ENCODE data around the gene AGAP9.
"Not testable (repeated sequence)": the region's sequence is repeated elsewhere in the genome, so short reads cannot be mapped to it uniquely, and the experiment has no call there.

Gene AGAP9

DNA sequence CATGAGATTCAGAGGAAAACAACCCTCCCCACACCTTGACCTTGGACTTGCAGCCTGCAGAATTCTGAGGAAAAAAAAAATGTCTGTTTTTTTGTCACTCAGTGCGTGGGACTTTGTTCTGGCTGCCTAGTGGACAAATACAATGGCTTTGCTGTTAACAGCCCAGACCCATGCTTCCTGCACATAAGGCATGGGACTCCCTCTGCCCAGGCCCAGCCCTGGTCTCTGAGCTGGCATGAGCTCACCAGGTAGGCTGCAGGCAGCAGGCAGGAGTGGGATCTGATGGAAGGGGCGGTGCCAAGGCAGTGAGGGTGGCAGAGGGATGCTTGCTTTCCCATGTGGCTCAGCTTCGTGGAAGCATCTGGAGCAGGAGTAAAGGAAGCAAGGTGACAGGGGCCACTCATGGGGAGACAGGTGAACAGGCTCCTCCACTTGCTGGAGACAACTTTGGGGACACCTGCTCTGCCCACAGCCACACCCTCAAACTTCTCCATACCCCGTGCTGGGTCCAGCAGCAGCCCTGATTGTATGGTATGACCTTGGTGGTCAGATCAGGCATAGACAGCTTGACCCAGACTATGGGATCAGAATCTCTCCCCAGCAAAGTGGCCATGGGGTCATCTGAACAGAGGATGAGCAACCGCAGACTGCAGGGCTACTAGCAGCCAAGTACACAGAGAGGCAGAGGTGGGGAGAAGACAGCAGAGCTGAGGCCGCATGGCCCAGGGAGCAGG, 66.5 kb downstream of the AGAP9 start:
- no peaks in the 10 kb centered on the region for H3K9me3 ChIP-seq (ENCODE audit: control insufficient read depth, low read length)

DNA sequence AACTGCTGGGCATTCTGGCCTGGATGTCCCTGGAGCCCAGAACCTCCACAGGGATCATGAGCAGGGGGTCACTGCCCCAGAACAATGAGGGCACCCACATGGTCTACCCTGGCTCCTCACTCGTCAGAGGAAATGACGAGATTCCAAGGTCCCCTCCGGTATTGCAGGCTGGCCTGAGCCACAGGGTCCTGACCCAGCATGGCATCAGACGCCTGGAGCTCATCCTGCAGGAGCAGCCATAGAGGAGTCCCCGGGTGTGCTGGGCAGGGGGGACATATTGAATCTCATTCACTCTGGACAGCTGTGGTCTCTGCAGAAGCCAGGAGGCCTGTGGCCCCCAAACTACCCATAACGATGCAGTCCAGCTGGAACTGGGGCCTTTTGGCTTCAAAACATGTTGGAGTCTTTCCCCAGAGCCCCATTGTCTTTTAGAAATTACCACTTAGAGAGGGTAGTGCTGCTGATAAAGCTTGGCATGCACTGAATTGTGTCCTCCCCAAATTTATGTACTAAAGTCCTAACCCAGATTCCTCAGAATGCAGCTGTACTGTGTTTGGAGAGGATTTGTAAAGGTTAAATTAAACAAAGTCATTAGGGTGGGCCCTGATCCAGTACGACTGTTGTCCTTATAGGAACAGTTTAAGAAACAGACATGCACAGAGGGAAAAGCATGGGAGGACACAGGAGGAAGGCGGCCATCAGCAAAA, 67.2 kb downstream of the AGAP9 start:
- no peak overlapping the region for H2BK120ac ChIP-seq (ENCODE audit: low read depth, low read length)
- no peak overlapping the region for H3K4me2 ChIP-seq (ENCODE audit: low read length, poor library complexity, severe bottlenecking)
- H3K4ac ChIP-seq (ENCODE audit: low read depth in 1 of 2, low read length in 2 of 2), result no peak overlapping the region
- no peak overlapping the region for H4K91ac ChIP-seq (ENCODE audit: low read length)
- DNase-seq, result no peak
- no peak overlapping the region for H2BK15ac ChIP-seq (ENCODE audit: low read depth, poor library complexity, severe bottlenecking)
- H3K9ac ChIP-seq (ENCODE audit: low read length), result no peak overlapping the region
- H3K27ac ChIP-seq (ENCODE audit: low read length, poor library complexity, severe bottlenecking), result no peak overlapping the region
- H3K4me3 ChIP-seq (ENCODE audit: insufficient read depth in 1 of 2, low read depth in 1 of 2, low read length in 2 of 2), result no peak overlapping the region
- H3K14ac ChIP-seq (ENCODE audit: low read length in 2 of 2), result no peak overlapping the region
- no peak overlapping the region for H4K8ac ChIP-seq (ENCODE audit: low read length)
- no peaks in the 10 kb centered on the region for H3K79me1 ChIP-seq (replicated peaks; ENCODE audit: low read length, poor library complexity, severe bottlenecking)
- no peak overlapping the region for H2BK5ac ChIP-seq (ENCODE audit: low read depth, low read length, poor library complexity, severe bottlenecking)
- peaks cover 2% of the 10 kb centered on the region for H3K4me1 ChIP-seq (ENCODE audit: control insufficient read depth, insufficient read depth, low read depth, low read length)
- WGBS, result 82% methylated on average over 7 of the region's 8 CpGs
- H3K36me3 ChIP-seq (ENCODE audit: control insufficient read depth in 1 of 2, insufficient read depth in 2 of 2, low read depth in 1 of 2, low read length in 2 of 2), result no peaks in the 10 kb centered on the region
- no peak overlapping the region for H2AK5ac ChIP-seq (ENCODE audit: low read length, severe bottlenecking)
- H3K18ac ChIP-seq (ENCODE audit: low read depth in 1 of 2, low read length in 2 of 2), result no peak overlapping the region
- peaks cover 0 to 30% of the 10 kb centered on the region in 2 experiments for H3K27me3 ChIP-seq (ENCODE audit: control insufficient read depth in 1 of 2, insufficient read depth in 1 of 2, low read length in 2 of 2)
- no peak overlapping the region for H2AFZ ChIP-seq (ENCODE audit: low read depth, low read length)
- no peak overlapping the region for H3K23ac ChIP-seq (ENCODE audit: low read length in 2 of 2)
- no peaks in the 10 kb centered on the region for H3K9me3 ChIP-seq (ENCODE audit: control insufficient read depth, low read length)
- no peak overlapping the region for H2BK12ac ChIP-seq (ENCODE audit: low read length in 2 of 2)

More for the DNA sequence above, 66.5 kb downstream of the AGAP9 start:
- H3K36me3 ChIP-seq (ENCODE audit: control insufficient read depth in 1 of 2, insufficient read depth in 2 of 2, low read depth in 1 of 2, low read length in 2 of 2), result no peaks in the 10 kb centered on the region
- no peak overlapping the region for H3K14ac ChIP-seq (ENCODE audit: low read length in 2 of 2)
- H3K4me1 ChIP-seq (ENCODE audit: control insufficient read depth, insufficient read depth, low read depth, low read length), result peaks cover 2% of the 10 kb centered on the region
- peaks cover 0 to 25% of the 10 kb centered on the region in 2 experiments for H3K27me3 ChIP-seq (ENCODE audit: control insufficient read depth in 1 of 2, insufficient read depth in 1 of 2, low read length in 2 of 2)
- no peak overlapping the region for H3K27ac ChIP-seq (ENCODE audit: low read length, poor library complexity, severe bottlenecking)
- H3K79me1 ChIP-seq (replicated peaks; ENCODE audit: low read length, poor library complexity, severe bottlenecking), result no peaks in the 10 kb centered on the region
- H3K4me2 ChIP-seq (ENCODE audit: low read length, poor library complexity, severe bottlenecking), result no peak overlapping the region
- H3K18ac ChIP-seq (ENCODE audit: low read depth in 1 of 2, low read length in 2 of 2), result no peak overlapping the region
- 95% methylated on average over 4 of the region's 6 CpGs for WGBS
- H2AFZ ChIP-seq (ENCODE audit: low read depth, low read length), result no peak overlapping the region
- H3K9ac ChIP-seq (ENCODE audit: low read length), result no peak overlapping the region
- no peak overlapping the region for H3K4me3 ChIP-seq (ENCODE audit: insufficient read depth in 1 of 2, low read depth in 1 of 2, low read length in 2 of 2)
- H2BK12ac ChIP-seq (ENCODE audit: low read length in 2 of 2), result no peak overlapping the region
- H3K4ac ChIP-seq (ENCODE audit: low read depth in 1 of 2, low read length in 2 of 2), result no peak overlapping the region
- no peak overlapping the region for H2BK5ac ChIP-seq (ENCODE audit: low read depth, low read length, poor library complexity, severe bottlenecking)
- H2BK15ac ChIP-seq (ENCODE audit: low read depth, poor library complexity, severe bottlenecking), result no peak overlapping the region
- H4K91ac ChIP-seq (ENCODE audit: low read length), result no peak overlapping the region
- no peak overlapping the region for H4K8ac ChIP-seq (ENCODE audit: low read length)
- no peak overlapping the region for H2AK5ac ChIP-seq (ENCODE audit: low read length, severe bottlenecking)
- no peak for DNase-seq
- no peak overlapping the region for H2BK120ac ChIP-seq (ENCODE audit: low read depth, low read length)
- no peak overlapping the region for H3K23ac ChIP-seq (ENCODE audit: low read length in 2 of 2)

DNA sequence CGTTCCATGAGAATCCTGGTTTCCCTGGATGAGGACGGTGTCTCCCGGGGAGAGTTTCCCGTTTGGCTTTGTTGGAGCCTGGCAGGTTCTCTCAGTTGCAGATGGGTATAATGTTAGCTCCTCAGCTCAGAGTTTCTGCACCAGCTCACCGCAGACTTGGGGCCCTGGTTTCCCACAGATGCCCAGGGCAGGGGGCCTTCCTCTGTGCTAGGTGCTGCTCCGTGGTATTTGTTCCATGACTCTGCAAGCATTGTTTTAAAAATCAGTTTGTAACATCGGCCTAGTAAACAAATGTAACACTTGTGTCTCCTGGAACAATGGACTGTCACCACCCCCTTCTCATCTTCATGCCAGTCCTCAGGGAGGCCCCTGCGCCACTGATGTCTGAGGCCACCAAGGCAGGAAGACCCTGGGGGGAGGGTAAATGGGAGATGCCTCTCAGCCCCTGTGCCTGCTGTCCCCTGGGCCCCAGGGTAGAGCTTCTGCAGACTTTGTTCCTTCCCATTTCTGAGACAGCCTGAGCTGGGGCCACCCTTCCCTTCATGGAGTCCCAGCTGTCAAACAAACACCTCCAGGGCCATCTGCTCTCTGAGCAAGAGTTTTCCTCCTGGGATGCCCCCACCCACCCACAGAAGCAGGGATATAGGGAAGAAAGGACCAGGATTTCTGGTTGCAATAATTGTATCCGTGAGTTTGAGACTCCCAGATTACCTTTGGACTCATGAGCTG, 67.9 kb downstream of the AGAP9 start:
- H3K36me3 ChIP-seq (ENCODE audit: control insufficient read depth in 1 of 2, insufficient read depth in 2 of 2, low read depth in 1 of 2, low read length in 2 of 2); H3K4ac ChIP-seq (ENCODE audit: low read depth in 1 of 2, low read length in 2 of 2); H3K9me3 ChIP-seq (ENCODE audit: control insufficient read depth, low read length); H3K27ac ChIP-seq (ENCODE audit: low read length, poor library complexity, severe bottlenecking); H3K4me3 ChIP-seq (ENCODE audit: insufficient read depth in 1 of 2, low read depth in 1 of 2, low read length in 2 of 2); H2BK12ac ChIP-seq (ENCODE audit: low read length in 2 of 2); H2AK5ac ChIP-seq (ENCODE audit: low read length, severe bottlenecking); H4K91ac ChIP-seq (ENCODE audit: low read length); H3K4me1 ChIP-seq (ENCODE audit: control insufficient read depth, insufficient read depth, low read depth, low read length); H3K18ac ChIP-seq (ENCODE audit: low read depth in 1 of 2, low read length in 2 of 2); H2BK15ac ChIP-seq (ENCODE audit: low read depth, poor library complexity, severe bottlenecking); H3K4me2 ChIP-seq (ENCODE audit: low read length, poor library complexity, severe bottlenecking); H2AFZ ChIP-seq (ENCODE audit: low read depth, low read length); DNase-seq; H3K14ac ChIP-seq (ENCODE audit: low read length in 2 of 2); H3K23ac ChIP-seq (ENCODE audit: low read length in 2 of 2); H3K9ac ChIP-seq (ENCODE audit: low read length); H4K8ac ChIP-seq (ENCODE audit: low read length); H3K79me1 ChIP-seq (replicated peaks; ENCODE audit: low read length, poor library complexity, severe bottlenecking); H2BK5ac ChIP-seq (ENCODE audit: low read depth, low read length, poor library complexity, severe bottlenecking); H2BK120ac ChIP-seq (ENCODE audit: low read depth, low read length): not testable (repeated sequence)
- H3K27me3 ChIP-seq (ENCODE audit: control insufficient read depth in 1 of 2, insufficient read depth in 1 of 2, low read length in 2 of 2), result peaks cover 0 to 31% of the 10 kb centered on the region in 2 experiments
- WGBS, result 89% methylated on average over 7 of the region's 9 CpGs

DNA sequence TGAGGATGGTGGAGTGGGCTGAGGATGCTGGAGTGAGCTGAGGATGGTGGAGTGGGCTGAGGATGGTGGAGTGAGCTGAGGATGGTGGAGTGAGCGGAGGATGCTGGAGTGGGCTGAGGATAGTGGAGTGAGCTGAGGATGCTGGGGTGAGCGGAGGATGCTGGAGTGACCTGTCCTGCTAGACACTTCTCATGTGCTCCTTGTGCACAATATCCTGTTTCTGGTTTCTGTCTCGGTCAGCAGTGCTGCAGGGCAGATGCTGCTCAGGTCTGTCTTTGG, 68.7 kb downstream of the AGAP9 start:
- Histone ChIP-seq H3K18ac (ENCODE audit: low read depth in 1 of 2, low read length in 2 of 2) (no peak overlapping the region), H2AFZ (ENCODE audit: low read depth, low read length) (no peak overlapping the region), H3K9ac (ENCODE audit: low read length) (no peak overlapping the region), H3K79me1 (replicated peaks; ENCODE audit: low read length, poor library complexity, severe bottlenecking) (no peaks in the 10 kb centered on the region), H3K4me1 (ENCODE audit: control insufficient read depth, insufficient read depth, low read depth, low read length) (peaks cover 5% of the 10 kb centered on the region), H3K4me2 (ENCODE audit: low read length, poor library complexity, severe bottlenecking) (no peak overlapping the region), H3K27me3 (ENCODE audit: control insufficient read depth in 1 of 2, insufficient read depth in 1 of 2, low read length in 2 of 2) (peaks cover 0 to 39% of the 10 kb centered on the region in 2 experiments), H2BK12ac (ENCODE audit: low read length in 2 of 2) (no peak overlapping the region), H4K91ac (ENCODE audit: low read length) (no peak overlapping the region), H3K36me3 (ENCODE audit: control insufficient read depth in 1 of 2, insufficient read depth in 2 of 2, low read depth in 1 of 2, low read length in 2 of 2) (no peaks in the 10 kb centered on the region), H3K4me3 (ENCODE audit: insufficient read depth in 1 of 2, low read depth in 1 of 2, low read length in 2 of 2) (no peak overlapping the region), H3K9me3 (ENCODE audit: control insufficient read depth, low read length) (no peaks in the 10 kb centered on the region), H2BK5ac (ENCODE audit: low read depth, low read length, poor library complexity, severe bottlenecking) (no peak overlapping the region), H2BK15ac (ENCODE audit: low read depth, poor library complexity, severe bottlenecking) (no peak overlapping the region), H4K8ac (ENCODE audit: low read length) (no peak overlapping the region), H3K14ac (ENCODE audit: low read length in 2 of 2) (no peak overlapping the region), H3K23ac (ENCODE audit: low read length in 2 of 2) (no peak overlapping the region), H3K27ac (ENCODE audit: low read length, poor library complexity, severe bottlenecking) (no peak overlapping the region), H2BK120ac (ENCODE audit: low read depth, low read length) (no peak overlapping the region), H2AK5ac (ENCODE audit: low read length, severe bottlenecking) (no peak overlapping the region), H3K4ac (ENCODE audit: low read depth in 1 of 2, low read length in 2 of 2) (no peak overlapping the region)
- WGBS, result 96% methylated on average over 3 of the region's 3 CpGs
- no peak for DNase-seq
